Stimulated activated CD4-positive, alpha-beta T cell treated with anti-CD3 and anti-CD28 coated beads, Interleukin-1b, Interleukin-23, amount 100 ng/mL, for 48 hours (primary cell): ENCODE results near the gene SEC22A.
A peak's percentile ranks its signal among the peaks of the same experiment; 100 is the strongest.

Experiments used
- DNase-seq: peaks from one replicate; pipeline ENCODE4 v3.0.0-alpha.2; 2020

Gene SEC22A

GRCh38 chr3:123267821-123268220 lies 66.1 kb downstream of the SEC22A start:
- DNase-seq: no peak

DNA sequence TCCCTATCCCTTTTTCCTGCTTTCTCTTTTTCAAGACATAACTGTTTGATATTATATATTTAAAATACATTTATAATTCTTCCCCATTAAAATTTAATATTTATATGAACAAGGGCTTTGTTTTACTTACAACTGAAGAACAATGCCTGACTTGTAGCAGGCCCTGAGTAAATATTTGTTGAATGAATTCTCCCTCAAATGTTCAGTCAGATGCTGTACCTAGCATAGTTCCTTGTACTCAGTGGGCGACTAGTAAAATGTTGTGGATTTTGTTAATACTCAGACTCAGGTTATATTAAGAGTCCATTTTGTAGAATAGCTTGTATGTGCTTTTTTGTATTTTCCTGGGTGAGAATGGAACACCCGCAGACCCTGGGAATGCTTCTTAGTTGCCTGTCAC lies 69.1 kb downstream of the SEC22A start:
- DNase-seq: no peak

DNA sequence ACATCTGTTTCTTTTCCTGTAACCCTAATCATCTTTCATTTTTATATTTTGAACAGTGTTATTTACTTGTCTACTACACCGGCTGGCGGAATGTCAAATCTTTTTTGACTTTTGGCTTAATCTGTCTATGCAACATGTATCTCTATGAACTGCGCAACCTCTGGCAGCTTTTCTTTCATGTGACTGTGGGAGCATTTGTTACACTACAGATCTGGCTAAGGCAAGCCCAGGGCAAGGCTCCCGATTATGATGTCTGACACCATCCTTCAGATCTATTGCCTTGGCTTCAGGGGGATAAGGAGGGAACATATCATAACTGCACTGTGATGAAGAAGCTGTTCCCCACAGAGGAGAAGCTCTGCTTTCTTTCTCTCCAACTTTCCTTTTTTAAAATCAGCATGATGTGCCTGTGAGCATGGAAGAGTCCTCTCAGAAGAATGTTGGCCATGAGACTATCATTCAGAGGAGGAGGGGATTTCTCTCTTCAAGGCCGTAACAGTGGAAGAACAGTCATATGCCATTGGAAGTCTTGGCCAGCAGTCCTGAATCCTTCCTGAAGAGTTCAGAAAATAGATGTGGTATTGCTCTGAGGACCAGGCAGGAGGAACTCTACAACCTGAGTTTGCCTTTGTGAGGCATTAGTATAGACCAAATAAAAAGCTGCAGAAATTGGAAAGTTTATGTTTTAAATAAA lies 69.9 kb downstream of the SEC22A start:
- no peak for DNase-seq

- DNase-seq: no peak
Measured at GRCh38 chr3:123272547-123272946, 70.8 kb downstream of the SEC22A start.

DNA sequence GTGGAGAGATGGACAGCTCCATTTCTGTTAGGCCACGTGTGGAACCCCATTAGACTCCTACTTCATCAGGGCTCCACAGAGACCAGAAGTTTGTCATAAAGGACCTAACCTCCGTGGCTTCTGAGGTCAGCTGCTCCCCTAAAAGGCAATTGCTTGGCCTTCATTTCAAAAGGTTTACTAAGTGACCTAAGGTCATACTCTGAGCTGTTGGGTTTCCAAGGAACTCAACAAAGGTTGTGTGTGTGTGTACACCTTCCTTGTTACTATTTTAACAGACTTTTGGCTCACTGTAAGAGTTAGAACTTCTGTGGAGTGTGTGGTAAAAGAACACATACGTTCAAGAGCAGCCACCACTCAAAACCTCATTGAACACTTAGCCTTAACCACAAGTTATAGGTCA lies 73.9 kb downstream of the SEC22A start:
- DNase-seq: no peak

DNA sequence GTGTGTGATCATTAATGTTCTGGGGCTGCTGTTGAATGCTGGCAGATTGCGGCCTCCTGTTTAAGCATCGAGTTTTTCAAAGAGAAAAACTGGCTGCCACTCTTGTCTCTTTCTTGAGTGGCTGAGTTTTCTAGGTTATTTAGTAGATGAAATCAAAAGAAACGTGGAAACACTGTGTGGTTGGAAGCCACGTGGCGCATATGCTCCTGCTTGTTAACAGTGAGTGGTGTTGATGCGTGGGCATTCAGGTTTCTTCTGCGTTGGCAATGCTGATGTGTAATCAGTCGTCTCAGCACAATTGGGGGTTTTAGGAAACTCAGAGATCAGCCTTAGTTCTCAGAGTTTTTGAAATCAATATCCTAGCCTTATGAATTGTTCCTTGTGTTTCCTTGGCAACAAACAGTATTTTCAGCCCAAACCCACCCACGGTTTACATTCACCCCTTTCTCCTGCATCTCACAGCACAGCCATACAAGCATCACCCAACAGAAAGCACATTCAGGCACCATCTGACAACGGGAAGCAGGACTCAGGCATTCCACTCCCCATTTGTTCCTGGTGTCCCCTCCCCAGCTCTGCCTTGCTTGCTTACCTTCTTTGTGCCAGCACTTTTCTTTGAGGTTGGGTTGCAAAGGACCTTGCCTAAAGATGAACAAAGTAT lies 74.7 kb downstream of the SEC22A start:
- DNase-seq: no peak

GRCh38 chr3:123277106-123277505 lies 75.4 kb downstream of the SEC22A start:
- DNase-seq: no peak

- no peak for DNase-seq
Measured at GRCh38 chr3:123278446-123278845, 76.7 kb downstream of the SEC22A start.

DNA sequence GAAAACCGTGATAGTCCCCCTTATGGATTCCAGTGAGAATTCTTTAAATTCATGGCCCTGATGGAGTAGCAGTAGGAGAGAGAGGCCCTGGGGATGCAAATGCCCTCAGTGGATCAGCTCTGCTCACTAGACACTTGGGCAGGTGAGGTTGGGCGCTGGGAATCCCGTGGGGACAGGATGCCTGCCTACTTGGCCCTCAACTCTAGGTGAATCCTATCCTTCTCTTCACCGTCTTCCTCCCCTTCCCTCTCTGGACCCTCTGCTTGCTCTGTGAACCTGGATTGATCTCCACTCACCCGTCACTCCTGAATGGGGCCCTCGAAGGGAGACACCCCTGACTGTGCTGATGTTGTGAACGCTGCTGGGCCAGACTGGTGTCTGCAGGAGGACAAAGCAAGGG lies 77.4 kb downstream of the SEC22A start:
- no peak for DNase-seq

GRCh38 chr3:123281406-123281805 lies 79.7 kb downstream of the SEC22A start:
- DNase-seq: no peak

DNA sequence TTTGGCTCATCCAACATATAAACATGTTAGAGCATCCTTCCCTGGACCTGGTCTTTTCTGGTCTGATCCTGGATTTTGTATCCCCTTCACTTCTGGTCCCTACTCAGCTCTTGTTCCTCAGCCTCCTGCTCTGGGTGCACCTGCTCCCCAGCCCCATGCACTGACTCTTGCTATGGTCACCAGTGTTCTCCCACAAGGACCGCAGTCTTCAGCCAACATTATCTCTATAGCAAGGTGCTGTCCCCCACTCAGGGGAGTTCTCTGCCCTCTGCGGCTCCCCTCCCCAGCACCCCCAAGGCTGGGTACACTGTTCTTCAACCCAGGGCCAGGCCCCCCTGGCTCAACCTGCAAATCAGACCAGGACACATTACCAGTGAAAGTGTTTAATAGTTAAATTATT lies 80.2 kb downstream of the SEC22A start:
- no peak for DNase-seq

- no peak for DNase-seq
Measured at GRCh38 chr3:123282461-123282860, 80.7 kb downstream of the SEC22A start.

- DNase-seq: no peak
Measured at GRCh38 chr3:123283074-123283473, 81.3 kb downstream of the SEC22A start.

DNA sequence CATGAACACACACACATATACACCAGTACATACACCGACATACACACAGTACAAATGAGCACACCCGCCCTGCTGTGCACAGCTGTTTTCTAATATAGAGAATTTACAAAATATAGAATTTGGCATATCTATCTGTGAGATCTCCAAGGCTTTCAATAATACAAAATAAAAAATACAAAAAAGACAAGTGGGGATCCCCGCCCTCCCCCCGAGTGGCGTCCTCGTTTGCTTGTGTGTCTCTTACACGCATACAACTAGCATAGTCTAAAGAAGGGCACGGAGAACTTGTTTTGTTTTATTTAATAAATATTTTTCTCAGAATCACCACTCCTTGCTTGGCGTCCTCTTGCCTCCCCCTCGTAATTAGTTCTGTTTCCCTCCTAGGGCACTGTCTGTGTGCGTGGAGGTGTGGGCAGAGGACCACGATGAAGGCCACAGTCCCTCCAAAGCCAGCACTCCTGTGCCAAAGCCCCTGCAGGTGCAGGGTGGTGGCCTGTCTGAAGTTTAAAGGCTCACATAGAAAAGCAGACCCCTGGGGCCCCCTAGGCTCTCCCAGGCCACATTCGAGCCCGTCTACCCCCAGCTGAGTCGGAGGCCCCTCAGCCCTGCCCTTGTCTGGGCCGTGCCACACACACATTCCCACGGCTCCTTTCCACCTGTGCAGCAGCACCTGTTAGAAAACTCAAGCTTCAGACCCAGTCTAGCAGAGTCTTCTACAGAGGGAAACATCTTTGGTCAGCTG lies 82.1 kb downstream of the SEC22A start:
- DNase-seq: no peak

DNA sequence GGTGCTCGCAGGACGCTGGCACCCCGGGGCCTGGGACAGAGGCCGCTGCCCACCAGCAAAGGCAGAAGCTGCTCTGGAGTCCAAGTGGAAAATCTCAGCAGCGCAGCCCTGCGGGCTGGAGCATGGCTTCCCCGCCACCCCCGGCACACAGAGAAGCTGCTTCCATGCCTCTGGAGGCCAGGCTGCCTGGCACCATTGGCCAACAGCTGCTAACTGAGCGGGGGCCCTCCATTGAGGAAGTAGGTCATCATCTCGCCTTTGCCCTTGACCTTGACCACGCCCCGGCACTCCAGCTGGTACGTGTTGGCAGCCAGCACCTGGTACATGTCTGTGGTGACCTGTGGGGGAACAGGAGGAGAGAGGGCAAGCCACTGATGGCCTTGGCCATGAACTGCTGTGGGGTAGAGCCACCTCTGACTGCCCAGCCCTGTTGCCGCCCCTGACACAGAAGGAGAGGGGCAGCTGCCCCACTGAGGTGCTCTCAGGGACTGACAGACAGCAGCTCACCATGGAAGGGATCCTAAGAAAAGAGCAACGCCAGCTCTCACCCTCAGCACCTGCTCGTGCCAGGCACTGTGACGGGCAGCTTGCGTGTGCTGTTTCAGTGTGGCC lies 82.8 kb downstream of the SEC22A start:
- no peak for DNase-seq

DNA sequence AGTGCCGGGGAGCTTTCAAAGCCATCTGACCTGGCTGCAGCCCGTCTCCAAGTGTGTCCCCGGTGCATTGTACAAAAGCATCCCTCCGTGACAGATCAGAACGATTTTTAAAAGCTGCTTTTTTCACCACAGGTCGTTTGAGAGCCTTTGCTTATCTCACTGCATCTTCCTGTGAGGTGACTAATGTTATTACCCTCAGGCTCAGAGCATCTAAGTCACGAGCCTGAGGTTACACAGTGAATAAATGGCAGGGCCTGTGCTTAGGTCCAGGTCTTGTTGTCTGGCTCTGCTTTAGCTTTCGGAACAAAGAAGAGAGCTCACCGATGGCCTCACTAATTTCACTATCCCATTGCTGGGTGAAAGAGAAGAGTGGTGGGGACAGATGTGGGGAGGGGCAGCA lies 83.3 kb downstream of the SEC22A start:
- no peak for DNase-seq

- no peak for DNase-seq
Measured at GRCh38 chr3:123285479-123285878, 83.7 kb downstream of the SEC22A start.

- DNase-seq: no peak
Measured at GRCh38 chr3:123285931-123286307, 84.2 kb downstream of the SEC22A start.

DNA sequence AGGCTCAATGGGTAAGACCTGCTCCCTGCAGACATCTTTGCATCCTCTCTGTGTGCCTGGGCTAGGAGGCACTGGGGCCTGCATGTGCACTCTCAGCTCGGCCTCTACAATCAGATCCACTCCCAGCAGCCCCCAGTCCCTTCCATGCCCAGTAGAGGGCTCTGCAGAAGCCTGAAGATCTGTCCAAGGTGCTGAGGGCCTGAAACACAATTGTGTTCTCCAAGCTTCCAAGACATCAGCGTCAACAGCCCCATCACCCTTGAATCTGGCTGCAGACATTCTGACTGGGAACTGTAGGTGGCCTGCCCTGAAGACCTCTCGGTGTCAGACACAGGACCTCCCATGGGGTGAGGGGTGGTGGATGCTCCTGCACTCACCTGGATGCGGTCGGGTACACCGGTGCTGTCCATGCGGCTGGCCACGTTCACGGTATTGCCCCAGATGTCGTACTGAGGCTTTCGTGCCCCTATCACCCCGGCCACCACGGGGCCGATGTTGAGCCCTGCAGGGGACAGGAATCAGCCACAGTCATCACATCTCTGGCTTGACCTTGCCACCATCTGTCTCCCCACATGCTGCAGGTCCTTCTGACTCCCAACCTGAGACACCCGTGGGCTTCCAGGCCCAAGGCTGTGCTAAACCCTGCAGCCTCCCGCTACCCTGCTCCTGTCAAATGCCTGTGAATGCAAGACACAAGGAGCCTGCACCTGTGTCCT lies 84.7 kb downstream of the SEC22A start:
- peak; percentile 18 for DNase-seq

GRCh38 chr3:123287051-123287961 lies 85.6 kb downstream of the SEC22A start:
- DNase-seq: no peak

DNA sequence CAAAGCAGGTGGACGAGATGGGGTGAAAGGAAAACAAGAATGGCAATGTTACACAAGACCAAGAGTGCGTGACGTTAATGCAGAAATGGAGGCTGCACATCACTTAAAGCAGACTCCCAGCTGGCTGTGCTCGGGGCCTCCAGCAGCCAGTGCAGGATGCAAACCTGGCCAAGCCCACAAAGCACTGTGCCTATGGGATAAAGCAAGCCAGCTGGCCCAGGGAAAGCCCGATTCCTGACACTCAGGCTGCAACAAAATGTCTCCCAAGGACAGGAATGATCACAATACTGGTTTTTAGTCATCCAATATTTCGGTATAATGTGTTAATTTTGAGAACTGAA lies 86.2 kb downstream of the SEC22A start:
- no peak for DNase-seq
